H9 (cell line): ENCODE measurements around the gene FHL1. TPM values are rescaled to one million over a fixed set of nuclear protein-coding genes. Genes with fewer than 3 reads are reported as not detected.

Experiments used
- DNase-seq: peaks from one replicate; pipeline ENCODE4 v3.0.0-alpha.2; 2017
- H2AFZ ChIP-seq: one replicate; pipeline ENCODE4 v1.6.1; 2013; ENCODE audit warnings: mild to moderate bottlenecking, low read length, control low read depth, moderate library complexity
- H2AK5ac ChIP-seq: 2 replicates; pipeline ENCODE4 v1.6.1; 2013; ENCODE audit warnings: low read length, control low read depth, mixed read lengths; ENCODE audit not compliant: insufficient read length
- H2BK120ac ChIP-seq: one replicate; pipeline ENCODE4 v1.6.1; 2013; ENCODE audit warnings: low read depth, mild to moderate bottlenecking, low read length, control low read depth, inconsistent platforms; ENCODE audit not compliant: poor library complexity, severe bottlenecking
- H2BK12ac ChIP-seq: 2 replicates; pipeline ENCODE4 v1.6.1; 2013; ENCODE audit warnings: low read length, control low read depth, mixed read lengths, low read depth; ENCODE audit not compliant: insufficient read length
- H2BK15ac ChIP-seq: 2 replicates; pipeline ENCODE4 v1.6.1; 2013; ENCODE audit warnings: low read depth, low read length, control low read depth
- H2BK20ac ChIP-seq: one replicate; pipeline ENCODE4 v1.6.1; 2013; ENCODE audit warnings: low read depth, mild to moderate bottlenecking, low read length, control low read depth, inconsistent platforms; ENCODE audit not compliant: poor library complexity, severe bottlenecking
- H2BK5ac ChIP-seq: 2 replicates; pipeline ENCODE4 v1.6.1; 2013; ENCODE audit warnings: low read length, control low read depth, mixed read lengths; ENCODE audit not compliant: insufficient read length
- H3K14ac ChIP-seq: 2 replicates; pipeline ENCODE4 v1.6.1; 2013; ENCODE audit warnings: low read length, control low read depth; ENCODE audit not compliant: insufficient read depth
- H3K18ac ChIP-seq: 2 replicates; pipeline ENCODE4 v1.6.1; 2013; ENCODE audit warnings: low read depth, mild to moderate bottlenecking, mixed read lengths, low read length, control low read depth; ENCODE audit not compliant: insufficient read length
- H3K23ac ChIP-seq: 2 replicates; pipeline ENCODE4 v1.6.1; 2013; ENCODE audit warnings: low read length, control low read depth, mixed read lengths, low read depth; ENCODE audit not compliant: insufficient read length
- H3K23me2 ChIP-seq: 2 replicates; pipeline ENCODE4 v1.6.1; 2013; ENCODE audit warnings: low read depth, mild to moderate bottlenecking, mixed read lengths, low read length, control low read depth; ENCODE audit not compliant: insufficient read length, poor library complexity, severe bottlenecking
- H3K27ac ChIP-seq: 2 replicates; pipeline ENCODE4 v1.5.1; 2013; ENCODE audit warnings: low read length, control low read depth, mixed read lengths, low read depth; ENCODE audit not compliant: insufficient read length
- H3K27me3 ChIP-seq: 2 replicates; pipeline ENCODE4 v1.6.1; 2013; ENCODE audit warnings: low read length, control low read depth, inconsistent platforms; ENCODE audit not compliant: insufficient read depth
- H3K4ac ChIP-seq: 2 replicates; pipeline ENCODE4 v1.6.1; 2013; ENCODE audit warnings: low read depth, mild to moderate bottlenecking, control low read depth, inconsistent platforms, low read length, moderate library complexity
- H3K4me1 ChIP-seq: 2 replicates; pipeline ENCODE4 v1.6.1; 2013; ENCODE audit warnings: low read length, control low read depth, inconsistent platforms; ENCODE audit not compliant: insufficient read depth
- H3K4me2 ChIP-seq: 2 replicates; pipeline ENCODE4 v1.6.1; 2013; ENCODE audit warnings: low read length, control low read depth, mixed read lengths; ENCODE audit not compliant: insufficient read length, insufficient read depth
- H3K56ac ChIP-seq: 2 replicates; pipeline ENCODE4 v1.6.1; 2013; ENCODE audit warnings: low read depth, mild to moderate bottlenecking, mixed read lengths, low read length, control low read depth; ENCODE audit not compliant: insufficient read length
- H3K79me1 ChIP-seq: 2 replicates; pipeline ENCODE4 v1.6.1; 2013; ENCODE audit warnings: low read depth, mild to moderate bottlenecking, moderate library complexity, low read length, control low read depth, inconsistent platforms; ENCODE audit not compliant: insufficient read depth, poor library complexity, severe bottlenecking
- H3K79me2 ChIP-seq: 2 replicates; pipeline ENCODE4 v1.6.1; 2013; ENCODE audit warnings: low read length, control low read depth, inconsistent platforms; ENCODE audit not compliant: insufficient read depth
- H3K9ac ChIP-seq: 2 replicates; pipeline ENCODE4 v1.6.1; 2013; ENCODE audit warnings: low read length, control low read depth, mixed read lengths; ENCODE audit not compliant: insufficient read length; ENCODE audit errors: extremely low read depth
- H3K9me3 ChIP-seq: one replicate; pipeline ENCODE4 v1.6.1; 2013; ENCODE audit warnings: low read depth, low read length, inconsistent platforms; ENCODE audit not compliant: control insufficient read depth
- H3T11ph ChIP-seq: one replicate; pipeline ENCODE4 v1.6.1; 2013; ENCODE audit warnings: mild to moderate bottlenecking, low read length, control low read depth, inconsistent platforms
- H4K20me1 ChIP-seq: one replicate; pipeline ENCODE4 v1.6.1; 2013; ENCODE audit not compliant: control insufficient read depth, insufficient read length, insufficient read depth
- H4K5ac ChIP-seq: 2 replicates; pipeline ENCODE4 v1.6.1; 2013; ENCODE audit warnings: low read depth, mild to moderate bottlenecking, mixed read lengths, low read length, control low read depth; ENCODE audit not compliant: insufficient read length
- H4K8ac ChIP-seq: replicated peaks from 2 replicates; pipeline ENCODE4 v1.6.1; 2013; ENCODE audit warnings: low read length, control low read depth, mixed read lengths, low read depth; ENCODE audit not compliant: insufficient read length
- H4K91ac ChIP-seq: 2 replicates; pipeline ENCODE4 v1.6.1; 2013; ENCODE audit warnings: low read depth, mild to moderate bottlenecking, moderate library complexity, mixed read lengths, low read length, control low read depth; ENCODE audit not compliant: insufficient read length
- H3K27ac Mint-ChIP-seq, 3 experiments: 2 replicates in 2 of 3; 3 replicates in 1 of 3; pipeline ENCODE4 v1.8.0; 2020 to 2021; ENCODE audit warnings: mixed read lengths in 3 of 3, mild to moderate bottlenecking in 1 of 3, moderate library complexity in 1 of 3
- H3K27me3 Mint-ChIP-seq: 2 replicates; pipeline ENCODE4 v1.8.0; 2021; ENCODE audit warnings: low read depth, mild to moderate bottlenecking, moderate library complexity, mixed read lengths
- H3K36me3 Mint-ChIP-seq, 3 experiments: 2 replicates in 2 of 3; 3 replicates in 1 of 3; pipeline ENCODE4 v1.8.0; 2020 to 2021; ENCODE audit warnings: low read depth in 3 of 3, mixed read lengths in 3 of 3; ENCODE audit not compliant: insufficient read depth in 1 of 3
- H3K4me1 Mint-ChIP-seq, 2 experiments: 2 replicates each; pipeline ENCODE4 v1.8.0; 2020; ENCODE audit warnings: mixed read lengths in 2 of 2
- H3K4me3 Mint-ChIP-seq, 2 experiments: 2 replicates in 1 of 2; 3 replicates in 1 of 2; pipeline ENCODE4 v1.8.0; 2020 to 2021; ENCODE audit warnings: mild to moderate bottlenecking in 2 of 2, mixed read lengths in 2 of 2, moderate library complexity in 1 of 2
- H3K9me3 Mint-ChIP-seq, 2 experiments: 2 replicates in 1 of 2; 3 replicates in 1 of 2; pipeline ENCODE4 v1.8.0; 2020; ENCODE audit warnings: mild to moderate bottlenecking in 2 of 2, mixed read lengths in 2 of 2, moderate library complexity in 1 of 2
- WGBS: extraction: QIAGEN DNeasy Blood & Tissue Kit; methylation state at CpG from one replicate; pipeline ENCODE4 v1.1.7; 2013; ENCODE audit warnings: missing lambda C conversion rate, low lambda C conversion rate, mixed read lengths; ENCODE audit not compliant: insufficient read length; ENCODE audit errors: extremely low coverage; 5-methylcytosine and 5-hydroxymethylcytosine counted together
- long read RNA-seq: library from polyadenylated mRNA; unstranded; transcript quantifications from one replicate; pipeline ENCODE4 v2.0.0, GENCODE V29; 2020
- total RNA-seq: library from RNA; stranded (reverse); gene quantifications from 2 replicates; pipeline ENCODE4 v1.2.1, GENCODE V29; 2021
- TF ChIP-seq, protein P1 (sequence below): fragments of 200-600 bp; sonication (generic); conservative IDR thresholded peaks from 3 replicates; pipeline ENCODE4 v1.8.0; 2021; ENCODE audit warnings: antibody characterized with exemption, mild to moderate bottlenecking

The FHL1 gene
- 20.0 and 22.0 TPM in 2 replicates for total RNA-seq
- long read RNA-seq, transcript FHL1-205 (7 exons, 2,441 nt): major isoform, 87 of 106 reads
- long read RNA-seq, partial matches to known transcripts: 8 of 106 reads
- long read RNA-seq, other reads (novel, unspliced or antisense): 4 of 106 reads

- H3K14ac ChIP-seq: 0 out of 2 replicates have a peak within 1 kb of the TSS, but pooled peaks have one; percentile 13
- peak within 1 kb of the TSS; percentile 19 for H3K9ac ChIP-seq
- H4K20me1 ChIP-seq: no peaks in the 10 kb centered on the region
- no peak within 1 kb of the TSS for H2BK15ac ChIP-seq
- peak; percentile 37 for DNase-seq
- peak within 1 kb of the TSS; percentile 71 for H3K4me2 ChIP-seq
- H3K27ac ChIP-seq: no peak within 1 kb of the TSS
- TF ChIP-seq, protein P1, sequence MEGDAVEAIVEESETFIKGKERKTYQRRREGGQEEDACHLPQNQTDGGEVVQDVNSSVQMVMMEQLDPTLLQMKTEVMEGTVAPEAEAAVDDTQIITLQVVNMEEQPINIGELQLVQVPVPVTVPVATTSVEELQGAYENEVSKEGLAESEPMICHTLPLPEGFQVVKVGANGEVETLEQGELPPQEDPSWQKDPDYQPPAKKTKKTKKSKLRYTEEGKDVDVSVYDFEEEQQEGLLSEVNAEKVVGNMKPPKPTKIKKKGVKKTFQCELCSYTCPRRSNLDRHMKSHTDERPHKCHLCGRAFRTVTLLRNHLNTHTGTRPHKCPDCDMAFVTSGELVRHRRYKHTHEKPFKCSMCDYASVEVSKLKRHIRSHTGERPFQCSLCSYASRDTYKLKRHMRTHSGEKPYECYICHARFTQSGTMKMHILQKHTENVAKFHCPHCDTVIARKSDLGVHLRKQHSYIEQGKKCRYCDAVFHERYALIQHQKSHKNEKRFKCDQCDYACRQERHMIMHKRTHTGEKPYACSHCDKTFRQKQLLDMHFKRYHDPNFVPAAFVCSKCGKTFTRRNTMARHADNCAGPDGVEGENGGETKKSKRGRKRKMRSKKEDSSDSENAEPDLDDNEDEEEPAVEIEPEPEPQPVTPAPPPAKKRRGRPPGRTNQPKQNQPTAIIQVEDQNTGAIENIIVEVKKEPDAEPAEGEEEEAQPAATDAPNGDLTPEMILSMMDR: no peak
- H4K8ac ChIP-seq: no peak within 1 kb of the TSS
- Mint-ChIP-seq H3K4me1 (peaks cover 0 to 16% of the 10 kb centered on the region in 2 experiments; a peak in 2 of 4 replicates), H3K27me3 (peaks cover 55% of the 10 kb centered on the region), H3K4me3 (peak within 1 kb of the TSS; percentile 67 to 88), H3K27ac (peak within 1 kb of the TSS in 1 of 3 experiments; percentile 67; a peak in 1 of 7 replicates), H3K36me3 (peaks cover 0 to 7% (median 5%) of the 10 kb centered on the region in 3 experiments; a peak in 4 of 7 replicates), H3K9me3 (peaks cover 67 to 80% of the 10 kb centered on the region in 2 experiments)
- no peak within 1 kb of the TSS for H2BK12ac ChIP-seq
- no peaks in the 10 kb centered on the region for H3K79me2 ChIP-seq
- WGBS: no CpG with 5 or more reads among the region's 84 CpGs
- no peaks in the 10 kb centered on the region for H3K23me2 ChIP-seq
- no peak within 1 kb of the TSS for H2AK5ac ChIP-seq
- H3T11ph ChIP-seq: no peak within 1 kb of the TSS
- H3K4me1 ChIP-seq: no peaks in the 10 kb centered on the region
- H3K18ac ChIP-seq: no peak within 1 kb of the TSS
- H2AFZ ChIP-seq: no peak within 1 kb of the TSS
- no peak within 1 kb of the TSS for H4K91ac ChIP-seq
- H3K23ac ChIP-seq: no peak within 1 kb of the TSS
- H3K27me3 ChIP-seq: peaks cover 2% of the 10 kb centered on the region; the same call in 1 of the 2 replicates
- no peak within 1 kb of the TSS for H3K4ac ChIP-seq
- no peak within 1 kb of the TSS for H2BK120ac ChIP-seq
- no peak within 1 kb of the TSS for H2BK5ac ChIP-seq
- no peak within 1 kb of the TSS for H2BK20ac ChIP-seq
- H3K9me3 ChIP-seq: peaks cover 18% of the 10 kb centered on the region
- H4K5ac ChIP-seq: no peak within 1 kb of the TSS
- no peaks in the 10 kb centered on the region for H3K79me1 ChIP-seq
- H3K56ac ChIP-seq: no peak within 1 kb of the TSS
These were observed at the start of gene FHL1 for GRCh38 chrX:136147315-136147901. Gene FHL1 (plus strand): TSS chrX:136147533.
